Osteoblast (primary cell): ENCODE results near the gene LPAR1. TPM values are rescaled to one million over a fixed set of nuclear protein-coding genes. Genes with fewer than 3 reads are reported as not detected.

Experiments
- DNase-seq: peaks from one replicate; pipeline ENCODE4 v3.0.0; 2011; ENCODE audit warnings: low spot score, mixed read lengths; ENCODE audit not compliant: insufficient read length; ENCODE audit errors: missing footprints
- H2AFZ ChIP-seq: 2 replicates; pipeline ENCODE4 v1.6.0; 2011; ENCODE audit warnings: mild to moderate bottlenecking, low read length
- H3K27ac ChIP-seq: 2 replicates; pipeline ENCODE4 v1.5.1; 2011; ENCODE audit warnings: mild to moderate bottlenecking, low read depth, low read length, moderate library complexity
- H3K27me3 ChIP-seq: 2 replicates; pipeline ENCODE4 v1.6.0; 2012; ENCODE audit warnings: mild to moderate bottlenecking, control low read depth, inconsistent platforms, low read length, moderate library complexity; ENCODE audit not compliant: insufficient read depth
- H3K36me3 ChIP-seq: 2 replicates; pipeline ENCODE4 v1.5.1; 2011; ENCODE audit warnings: mild to moderate bottlenecking, low read length, control low read depth, moderate library complexity; ENCODE audit not compliant: insufficient read depth
- H3K4me1 ChIP-seq: 2 replicates; pipeline ENCODE4 v1.5.1; 2011; ENCODE audit warnings: mild to moderate bottlenecking, low read length, control low read depth, moderate library complexity; ENCODE audit not compliant: insufficient read depth
- H3K4me2 ChIP-seq: 2 replicates; pipeline ENCODE4 v1.6.0; 2011; ENCODE audit warnings: mild to moderate bottlenecking, low read length; ENCODE audit not compliant: insufficient read depth
- H3K4me3 ChIP-seq: fragments of 200-600 bp; sonication (generic); 3 replicates; pipeline ENCODE4 v1.5.1; 2012; ENCODE audit warnings: mild to moderate bottlenecking, low read length, inconsistent platforms; ENCODE audit not compliant: insufficient read depth
- H3K79me2 ChIP-seq: 2 replicates; pipeline ENCODE4 v1.6.0; 2012; ENCODE audit warnings: mild to moderate bottlenecking, low read length, control low read depth, inconsistent platforms; ENCODE audit not compliant: insufficient read depth
- H3K9me3 ChIP-seq: 2 replicates; pipeline ENCODE4 v1.5.1; 2011; ENCODE audit warnings: low read depth, low read length, control low read depth
- H4K20me1 ChIP-seq: 2 replicates; pipeline ENCODE4 v1.6.0; 2012; ENCODE audit warnings: mild to moderate bottlenecking, low read length, control low read depth; ENCODE audit not compliant: insufficient read depth
- total RNA-seq: library from RNA; depleted of rRNA; stranded (reverse); fragments of >200 nt; gene quantifications from 2 replicates; pipeline ENCODE4 v1.2.3, GENCODE V29; 2012
- TF ChIP-seq, protein P1 (sequence below): IDR thresholded peaks from 2 replicates; pipeline ENCODE4 v1.5.1; 2011; ENCODE audit warnings: mild to moderate bottlenecking, low read depth, low read length, moderate library complexity; ENCODE audit errors: extremely low read depth

The LPAR1 gene
- total RNA-seq, 1 donor: 151 TPM

DNA sequence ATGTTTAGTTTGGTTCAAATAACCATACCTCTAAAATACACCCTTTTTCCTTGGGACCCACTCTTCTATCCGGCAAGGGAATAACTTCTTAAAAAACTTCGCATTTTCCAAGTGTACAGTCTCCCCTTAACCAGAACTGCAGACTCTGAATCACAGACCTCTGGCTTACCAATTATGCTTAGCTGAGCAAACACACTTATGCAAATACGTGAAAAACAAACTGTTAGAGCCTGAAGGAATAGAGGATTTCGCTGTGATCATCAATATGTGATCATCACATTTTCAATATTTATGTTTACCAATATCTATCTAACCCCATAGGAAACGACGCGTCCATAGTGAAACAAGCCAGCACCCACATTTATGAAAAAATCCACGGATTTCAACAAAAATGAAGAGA is 1.3 kb downstream of the LPAR1 start:
- Histone ChIP-seq H3K36me3 (peaks cover under 1% of the 10 kb centered on the region), H3K9me3 (no peaks in the 10 kb centered on the region), H3K4me1 (peaks cover 33% of the 10 kb centered on the region), H3K79me2 (peaks cover 59% of the 10 kb centered on the region), H3K27ac (peak overlapping the region; percentile 76), H3K4me3 (peak overlapping the region; percentile 88), H2AFZ (peak overlapping the region; percentile 76), H3K27me3 (no peaks in the 10 kb centered on the region), H3K4me2 (peak overlapping the region; percentile 96), H4K20me1 (peaks cover 20% of the 10 kb centered on the region)
- TF ChIP-seq, protein P1, sequence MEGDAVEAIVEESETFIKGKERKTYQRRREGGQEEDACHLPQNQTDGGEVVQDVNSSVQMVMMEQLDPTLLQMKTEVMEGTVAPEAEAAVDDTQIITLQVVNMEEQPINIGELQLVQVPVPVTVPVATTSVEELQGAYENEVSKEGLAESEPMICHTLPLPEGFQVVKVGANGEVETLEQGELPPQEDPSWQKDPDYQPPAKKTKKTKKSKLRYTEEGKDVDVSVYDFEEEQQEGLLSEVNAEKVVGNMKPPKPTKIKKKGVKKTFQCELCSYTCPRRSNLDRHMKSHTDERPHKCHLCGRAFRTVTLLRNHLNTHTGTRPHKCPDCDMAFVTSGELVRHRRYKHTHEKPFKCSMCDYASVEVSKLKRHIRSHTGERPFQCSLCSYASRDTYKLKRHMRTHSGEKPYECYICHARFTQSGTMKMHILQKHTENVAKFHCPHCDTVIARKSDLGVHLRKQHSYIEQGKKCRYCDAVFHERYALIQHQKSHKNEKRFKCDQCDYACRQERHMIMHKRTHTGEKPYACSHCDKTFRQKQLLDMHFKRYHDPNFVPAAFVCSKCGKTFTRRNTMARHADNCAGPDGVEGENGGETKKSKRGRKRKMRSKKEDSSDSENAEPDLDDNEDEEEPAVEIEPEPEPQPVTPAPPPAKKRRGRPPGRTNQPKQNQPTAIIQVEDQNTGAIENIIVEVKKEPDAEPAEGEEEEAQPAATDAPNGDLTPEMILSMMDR: no peak
- no peak for DNase-seq

DNA sequence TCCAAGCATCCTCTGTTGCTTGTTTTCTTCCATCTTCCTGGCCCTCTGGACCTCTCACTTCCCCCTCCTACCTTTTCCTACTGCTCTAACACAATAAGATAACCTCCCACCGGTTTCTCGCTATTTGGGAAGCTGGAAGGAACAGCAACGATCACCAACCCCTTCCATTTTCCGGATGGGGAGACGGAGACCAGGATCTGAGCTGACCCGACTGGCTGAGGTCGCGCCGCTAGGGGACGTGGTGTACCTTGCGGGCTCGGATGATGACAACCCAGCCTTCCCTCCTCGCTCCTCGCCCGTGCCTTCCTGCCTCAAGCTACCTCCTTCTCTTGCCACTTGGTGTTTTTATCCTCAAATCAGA is 1.9 kb downstream of the LPAR1 start:
- peaks cover 33% of the 10 kb centered on the region for H3K4me1 ChIP-seq
- TF ChIP-seq, protein P1: peak; percentile 69
- H3K79me2 ChIP-seq: peaks cover 65% of the 10 kb centered on the region
- H3K27me3 ChIP-seq: no peaks in the 10 kb centered on the region
- H3K27ac ChIP-seq: peak overlapping the region; percentile 76
- no peak for DNase-seq
- H3K36me3 ChIP-seq: peaks cover 2% of the 10 kb centered on the region
- H3K4me3 ChIP-seq: peak overlapping the region; percentile 88
- H3K4me2 ChIP-seq: peak overlapping the region; percentile 96
- H2AFZ ChIP-seq: peak overlapping the region; percentile 64
- H4K20me1 ChIP-seq: peaks cover 20% of the 10 kb centered on the region
- no peaks in the 10 kb centered on the region for H3K9me3 ChIP-seq

DNA sequence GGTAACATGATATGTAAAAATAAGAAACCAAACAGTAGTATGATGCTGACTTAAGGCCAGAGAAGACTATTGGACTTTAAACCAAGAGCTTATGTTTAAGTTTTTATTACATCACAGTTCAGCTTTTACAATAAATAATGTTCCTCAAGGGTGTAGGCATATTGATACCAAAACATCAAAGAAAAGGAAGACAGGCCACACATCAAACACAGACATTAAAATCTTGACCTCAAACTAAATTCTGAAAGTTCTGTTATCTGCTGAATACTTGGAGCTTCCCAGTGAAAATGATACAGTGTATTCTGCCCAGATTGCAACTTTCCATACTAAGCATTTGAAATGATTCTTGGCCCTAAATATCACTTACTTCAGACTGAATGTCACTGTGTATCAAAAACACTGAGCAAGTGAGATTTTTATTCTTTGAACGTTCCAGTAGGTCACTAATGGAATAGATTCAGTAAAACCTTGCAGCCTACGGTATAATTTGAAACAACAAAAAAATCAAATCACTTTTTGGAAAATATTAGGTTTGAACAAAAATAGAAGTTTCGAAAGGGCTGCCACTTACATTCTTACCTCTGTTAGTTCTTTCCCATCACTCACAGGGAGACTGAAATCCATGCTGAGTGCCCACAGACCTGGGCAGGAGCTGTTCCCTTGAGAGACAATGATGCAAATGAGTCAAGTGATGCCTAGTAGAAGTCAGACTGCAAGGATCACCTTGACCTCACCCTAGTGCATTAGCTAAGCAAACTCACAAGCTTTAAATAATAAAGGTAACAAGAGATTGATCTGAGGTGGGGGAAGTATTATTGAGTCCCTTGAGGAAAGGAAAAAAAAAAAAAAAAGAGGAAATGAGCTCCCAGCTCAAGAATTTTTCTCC is 2.5 kb downstream of the LPAR1 start:
- Histone ChIP-seq H3K36me3 (peaks cover 6% of the 10 kb centered on the region), H3K27ac (peak overlapping the region; percentile 76), H3K4me3 (peak overlapping the region; percentile 88), H3K4me2 (peak overlapping the region; percentile 96), H3K9me3 (no peaks in the 10 kb centered on the region), H2AFZ (peak overlapping the region; percentile 64), H4K20me1 (peaks cover 20% of the 10 kb centered on the region), H3K79me2 (peaks cover 71% of the 10 kb centered on the region), H3K4me1 (peaks cover 33% of the 10 kb centered on the region), H3K27me3 (no peaks in the 10 kb centered on the region)
- TF ChIP-seq, protein P1: no peak
- no peak for DNase-seq

DNA sequence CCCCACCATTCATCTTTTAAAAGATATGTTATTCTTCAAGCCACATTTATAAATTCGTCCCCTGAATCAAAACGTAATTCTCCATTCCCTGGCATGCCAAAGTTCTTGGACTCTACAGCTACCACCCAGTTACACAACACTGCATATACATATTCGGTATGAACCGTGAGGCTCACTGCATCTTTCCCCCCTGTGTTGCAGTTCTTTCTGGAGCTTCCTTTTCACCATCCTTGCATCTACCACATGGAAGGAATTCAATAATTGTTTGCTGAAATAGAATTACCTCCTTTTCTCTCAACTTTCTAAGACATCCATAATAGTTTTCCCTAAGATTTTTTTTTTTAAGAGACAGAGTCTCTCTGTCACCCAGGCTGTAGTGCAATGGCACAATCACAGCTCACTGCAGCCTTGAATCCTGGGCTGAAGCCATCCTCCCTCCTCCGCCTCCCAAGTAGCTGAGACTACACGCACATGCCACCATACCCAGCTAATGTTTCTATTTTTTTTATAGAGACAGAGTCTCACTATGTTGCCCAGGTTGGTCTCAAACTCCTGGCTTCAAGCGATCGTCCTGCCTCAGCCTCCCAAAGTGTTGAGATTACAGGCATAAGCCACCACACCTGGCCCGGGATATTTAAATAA is 3.3 kb downstream of the LPAR1 start:
- Histone ChIP-seq H3K4me2 (peak overlapping the region; percentile 96), H2AFZ (no peak overlapping the region), H3K27ac (peak overlapping the region; percentile 25), H3K4me3 (peak overlapping the region; percentile 1), H3K79me2 (peaks cover 79% of the 10 kb centered on the region), H3K9me3 (no peaks in the 10 kb centered on the region), H3K27me3 (no peaks in the 10 kb centered on the region), H3K4me1 (peaks cover 33% of the 10 kb centered on the region), H3K36me3 (peaks cover 11% of the 10 kb centered on the region), H4K20me1 (peaks cover 22% of the 10 kb centered on the region)
- DNase-seq: no peak
- TF ChIP-seq, protein P1: no peak
